Mammary epithelial cell (primary cell): ENCODE measurements around the gene MARK2.

ENCODE experiments used
- CTCF ChIP-seq, 2 donors: IDR thresholded peaks in 1 of 2; conservative IDR thresholded peaks in 1 of 2; 2 replicates each; pipeline ENCODE4 v1.5.1; 2011 to 2012; ENCODE audit warnings: inconsistent platforms in 2 of 2, low read length in 2 of 2, mild to moderate bottlenecking in 2 of 2, control low read depth in 1 of 2, low read depth in 1 of 2; ENCODE audit not compliant: insufficient read depth in 1 of 2; ENCODE audit errors: extremely low read depth in 1 of 2
- EZH2 ChIP-seq: IDR thresholded peaks from 2 replicates; pipeline ENCODE4 v1.6.1; 2012; ENCODE audit warnings: low read length, inconsistent platforms, borderline replicate concordance

GRCh38 chr11:63905179-63905578 is 66.3 kb downstream of the MARK2 start:
- TF ChIP-seq CTCF (conservative IDR thresholded peaks at IDR 0.05 in 1 of 2, IDR thresholded peaks at IDR 0.05 in 1 of 2; ENCODE audit: extremely low read depth in 1 of 2, insufficient read depth in 1 of 2, low read depth in 1 of 2, low read length in 2 of 2) (no peak), EZH2 (no peak)
